KMS-11 (cell line): ENCODE data around the gene RAP1B.

Experiments used
- H2AFZ ChIP-seq: fragments of 200-600 bp; sonication (generic); 2 replicates; pipeline ENCODE4 v1.6.1; 2016; ENCODE audit warnings: antibody characterized with exemption, mixed run types, low read depth
- H3K27ac ChIP-seq: fragments of 200-600 bp; sonication (generic); 2 replicates; pipeline ENCODE4 v1.6.1; 2016; ENCODE audit warnings: mild to moderate bottlenecking, mixed run types
- H3K27me3 ChIP-seq: fragments of 200-600 bp; sonication (generic); 2 replicates; pipeline ENCODE4 v1.6.1; 2017; ENCODE audit warnings: mild to moderate bottlenecking, low read depth, mixed run types, moderate library complexity; ENCODE audit not compliant: insufficient read depth
- H3K36me3 ChIP-seq: fragments of 200-600 bp; sonication (generic); 2 replicates; pipeline ENCODE4 v1.6.1; 2017; ENCODE audit warnings: mild to moderate bottlenecking, mixed run types; ENCODE audit not compliant: insufficient read depth
- H3K4me1 ChIP-seq: fragments of 200-600 bp; sonication (generic); 2 replicates; pipeline ENCODE4 v1.6.1; 2016; ENCODE audit warnings: mild to moderate bottlenecking, low read depth, mixed run types; ENCODE audit not compliant: poor library complexity, severe bottlenecking
- H3K4me2 ChIP-seq: fragments of 200-600 bp; sonication (generic); 2 replicates; pipeline ENCODE4 v1.7.0; 2016; ENCODE audit warnings: mild to moderate bottlenecking, mixed run types
- H3K4me3 ChIP-seq: fragments of 200-600 bp; sonication (generic); IDR thresholded peaks from 2 replicates; pipeline ENCODE4 v1.6.1; 2017; ENCODE audit warnings: low read depth, low read length, mixed read lengths; ENCODE audit not compliant: insufficient read depth
- H3K79me2 ChIP-seq: fragments of 200-600 bp; sonication (generic); 2 replicates; pipeline ENCODE4 v1.6.1; 2016; ENCODE audit warnings: low read depth, mixed run types; ENCODE audit not compliant: insufficient read depth
- H3K9ac ChIP-seq: fragments of 200-600 bp; sonication (generic); 2 replicates; pipeline ENCODE4 v1.6.1; 2016; ENCODE audit warnings: mild to moderate bottlenecking, mixed run types
- H4K20me1 ChIP-seq: fragments of 200-600 bp; sonication (generic); 2 replicates; pipeline ENCODE4 v1.6.1; 2016; ENCODE audit warnings: mild to moderate bottlenecking, mixed run types; ENCODE audit not compliant: insufficient read depth
- CTCF ChIP-seq: fragments of 200-600 bp; sonication (generic); conservative IDR thresholded peaks from 2 replicates; pipeline ENCODE4 v1.6.1; 2017; ENCODE audit warnings: low read depth, mild to moderate bottlenecking, antibody characterized with exemption, low read length, moderate library complexity, mixed read lengths

RAP1B gene

GRCh38 chr12:68610370-68611093 lies at the start of gene RAP1B:
TSS of gene RAP1B (plus strand) at chr12:68610899. CDS start at chr12:68648725, 37,826 bp downstream.
- peak within 1 kb of the TSS; percentile 92 for H3K27ac ChIP-seq
- H3K9ac ChIP-seq = peak within 1 kb of the TSS; percentile 87
- H3K27me3 ChIP-seq = no peaks in the 10 kb centered on the region
- peak within 1 kb of the TSS; percentile 25 for H3K4me3 ChIP-seq
- peaks cover 43% of the 10 kb centered on the region for H3K4me1 ChIP-seq
- no peaks in the 10 kb centered on the region for H3K36me3 ChIP-seq
- H3K4me2 ChIP-seq = peak within 1 kb of the TSS; percentile 96
- H2AFZ ChIP-seq = peak within 1 kb of the TSS; percentile 91
- H4K20me1 ChIP-seq = peaks cover 39% of the 10 kb centered on the region
- TF ChIP-seq CTCF = no peak
- H3K79me2 ChIP-seq = peaks cover 43% of the 10 kb centered on the region

- Histone ChIP-seq H2AFZ (no peak overlapping the region), H3K4me1 (no peaks in the 10 kb centered on the region), H3K4me3 (no peak overlapping the region), H3K4me2 (no peak overlapping the region), H3K27me3 (no peaks in the 10 kb centered on the region), H3K9ac (no peak overlapping the region), H4K20me1 (no peaks in the 10 kb centered on the region), H3K36me3 (no peaks in the 10 kb centered on the region), H3K79me2 (no peaks in the 10 kb centered on the region), H3K27ac (no peak overlapping the region)
- no peak for TF ChIP-seq CTCF
Observed at GRCh38 chr12:68561830-68562229, 48.9 kb upstream of the RAP1B start.

- H3K4me2 ChIP-seq = no peak overlapping the region
- no peaks in the 10 kb centered on the region for H3K79me2 ChIP-seq
- no peaks in the 10 kb centered on the region for H3K27me3 ChIP-seq
- no peaks in the 10 kb centered on the region for H3K4me1 ChIP-seq
- TF ChIP-seq CTCF = no peak
- H3K4me3 ChIP-seq = no peak overlapping the region
- no peak overlapping the region for H3K9ac ChIP-seq
- no peak overlapping the region for H2AFZ ChIP-seq
- H3K36me3 ChIP-seq = no peaks in the 10 kb centered on the region
- no peak overlapping the region for H3K27ac ChIP-seq
- H4K20me1 ChIP-seq = no peaks in the 10 kb centered on the region
Observed at GRCh38 chr12:68564166-68564565, 46.5 kb upstream of the RAP1B start.

- no peak for TF ChIP-seq CTCF
- no peaks in the 10 kb centered on the region for H3K4me1 ChIP-seq
- H3K36me3 ChIP-seq = no peaks in the 10 kb centered on the region
- H2AFZ ChIP-seq = no peak overlapping the region
- no peak overlapping the region for H3K9ac ChIP-seq
- no peak overlapping the region for H3K27ac ChIP-seq
- no peak overlapping the region for H3K4me2 ChIP-seq
- no peaks in the 10 kb centered on the region for H3K27me3 ChIP-seq
- no peak overlapping the region for H3K4me3 ChIP-seq
- H4K20me1 ChIP-seq = no peaks in the 10 kb centered on the region
- no peaks in the 10 kb centered on the region for H3K79me2 ChIP-seq
Observed at GRCh38 chr12:68565391-68565903, 45.3 kb upstream of the RAP1B start.
